SU-DHL-6 (cell line): ENCODE data around the gene DUSP16.

Source experiments
- CTCF ChIP-seq: fragments of 200-600 bp; sonication (generic); IDR thresholded peaks from one replicate; pipeline ENCODE4 v1.5.1; 2017; ENCODE audit warnings: antibody characterized with exemption, mild to moderate bottlenecking, low read length, moderate library complexity; ENCODE audit not compliant: insufficient read depth, poor library complexity, severe bottlenecking
- EZH2phosphoT487 ChIP-seq: fragments of 200-600 bp; sonication (generic), shearing (Covaris generic); conservative IDR thresholded peaks from 2 replicates; pipeline ENCODE4 v1.6.1; 2018; ENCODE audit warnings: mild to moderate bottlenecking, antibody characterized with exemption, low read length, moderate library complexity, mixed read lengths

DNA sequence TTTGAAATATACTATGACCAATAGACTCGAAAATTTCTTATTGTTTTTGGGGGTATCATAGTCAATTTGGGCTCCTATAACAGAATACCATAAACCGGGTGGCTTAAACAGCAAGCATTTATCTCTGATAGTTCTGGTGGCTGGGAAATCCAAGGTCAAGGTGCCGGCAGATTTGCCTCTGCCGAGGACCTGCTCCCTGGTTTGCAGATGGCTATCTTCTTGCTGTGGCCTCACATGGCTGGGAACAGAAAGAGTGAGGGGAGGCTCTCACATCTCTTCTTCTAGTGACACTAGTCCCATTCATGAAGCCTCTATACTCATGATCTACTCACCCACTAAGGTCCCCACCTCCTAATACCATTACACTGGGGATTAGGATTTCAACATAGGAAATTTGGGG, 135.1 kb downstream of the DUSP16 start:
- TF ChIP-seq CTCF (no peak), EZH2phosphoT487 (no peak)
